Epithelial cell of proximal tubule (primary cell): ENCODE results near the gene CDR2. TPM values are rescaled to one million over a fixed set of nuclear protein-coding genes. Genes with fewer than 3 reads are reported as not detected.

Source experiments
- DNase-seq: peaks from one replicate; pipeline ENCODE4 v3.0.0-alpha.2; 2011; ENCODE audit warnings: low read depth
- H3K4me3 ChIP-seq: 2 replicates; pipeline ENCODE4 v1.5.1; 2011; ENCODE audit warnings: low read depth, mild to moderate bottlenecking, low read length
- total RNA-seq: library from RNA; depleted of rRNA; stranded (reverse); fragments of >200 nt; gene quantifications from 2 replicates; pipeline ENCODE4 v1.2.3, GENCODE V29; 2015
- TF ChIP-seq, protein P1 (sequence below): conservative IDR thresholded peaks from 2 replicates; pipeline ENCODE4 v1.5.1; 2012; ENCODE audit warnings: low read depth, mild to moderate bottlenecking, low read length

The CDR2 gene
- total RNA-seq, 1 donor from 2014 or later = 37.0 TPM

DNA sequence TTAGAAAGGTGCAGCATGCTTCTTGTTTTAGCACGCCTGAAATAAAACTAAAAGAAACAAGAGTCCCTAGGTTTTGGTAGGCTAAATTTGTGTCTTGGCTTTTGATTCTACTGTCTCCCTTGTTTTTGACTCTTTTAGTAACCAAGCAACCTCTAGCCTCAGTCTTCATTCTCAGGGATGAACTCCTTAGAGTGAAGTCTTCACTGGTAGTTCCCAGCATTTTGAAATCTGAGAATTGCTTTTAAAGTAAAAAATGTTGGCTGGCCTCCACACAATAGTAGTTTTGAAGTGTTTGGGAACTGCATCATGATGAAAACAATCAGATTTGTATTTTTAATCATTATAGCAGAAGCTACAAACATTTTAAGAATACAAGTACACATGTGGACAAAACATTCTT lies 6.1 kb upstream of the CDR2 start:
- DNase-seq = no peak
- H3K4me3 ChIP-seq = no peak overlapping the region
- TF ChIP-seq, protein P1, sequence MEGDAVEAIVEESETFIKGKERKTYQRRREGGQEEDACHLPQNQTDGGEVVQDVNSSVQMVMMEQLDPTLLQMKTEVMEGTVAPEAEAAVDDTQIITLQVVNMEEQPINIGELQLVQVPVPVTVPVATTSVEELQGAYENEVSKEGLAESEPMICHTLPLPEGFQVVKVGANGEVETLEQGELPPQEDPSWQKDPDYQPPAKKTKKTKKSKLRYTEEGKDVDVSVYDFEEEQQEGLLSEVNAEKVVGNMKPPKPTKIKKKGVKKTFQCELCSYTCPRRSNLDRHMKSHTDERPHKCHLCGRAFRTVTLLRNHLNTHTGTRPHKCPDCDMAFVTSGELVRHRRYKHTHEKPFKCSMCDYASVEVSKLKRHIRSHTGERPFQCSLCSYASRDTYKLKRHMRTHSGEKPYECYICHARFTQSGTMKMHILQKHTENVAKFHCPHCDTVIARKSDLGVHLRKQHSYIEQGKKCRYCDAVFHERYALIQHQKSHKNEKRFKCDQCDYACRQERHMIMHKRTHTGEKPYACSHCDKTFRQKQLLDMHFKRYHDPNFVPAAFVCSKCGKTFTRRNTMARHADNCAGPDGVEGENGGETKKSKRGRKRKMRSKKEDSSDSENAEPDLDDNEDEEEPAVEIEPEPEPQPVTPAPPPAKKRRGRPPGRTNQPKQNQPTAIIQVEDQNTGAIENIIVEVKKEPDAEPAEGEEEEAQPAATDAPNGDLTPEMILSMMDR = no peak

DNA sequence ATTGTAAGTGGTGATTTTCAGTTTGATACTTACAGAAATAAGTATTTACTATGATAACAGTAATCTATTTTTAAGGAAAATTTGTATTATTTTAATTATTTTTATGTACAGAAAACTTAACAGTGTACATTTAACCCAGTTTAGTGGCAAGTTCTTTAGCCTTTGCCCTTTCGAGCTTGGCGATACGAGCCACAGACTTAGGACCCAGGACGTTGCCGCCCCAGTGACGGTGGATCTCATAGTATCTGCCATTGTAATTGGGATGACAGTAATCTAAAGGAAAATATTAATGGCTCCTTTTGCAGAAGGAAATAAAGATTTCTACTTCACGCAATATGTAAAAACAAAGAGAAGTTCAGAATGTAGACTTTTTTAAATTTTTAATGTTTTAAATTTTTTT lies 5.2 kb upstream of the CDR2 start:
- TF ChIP-seq, protein P1 = no peak
- no peak for DNase-seq
- no peak overlapping the region for H3K4me3 ChIP-seq

DNA sequence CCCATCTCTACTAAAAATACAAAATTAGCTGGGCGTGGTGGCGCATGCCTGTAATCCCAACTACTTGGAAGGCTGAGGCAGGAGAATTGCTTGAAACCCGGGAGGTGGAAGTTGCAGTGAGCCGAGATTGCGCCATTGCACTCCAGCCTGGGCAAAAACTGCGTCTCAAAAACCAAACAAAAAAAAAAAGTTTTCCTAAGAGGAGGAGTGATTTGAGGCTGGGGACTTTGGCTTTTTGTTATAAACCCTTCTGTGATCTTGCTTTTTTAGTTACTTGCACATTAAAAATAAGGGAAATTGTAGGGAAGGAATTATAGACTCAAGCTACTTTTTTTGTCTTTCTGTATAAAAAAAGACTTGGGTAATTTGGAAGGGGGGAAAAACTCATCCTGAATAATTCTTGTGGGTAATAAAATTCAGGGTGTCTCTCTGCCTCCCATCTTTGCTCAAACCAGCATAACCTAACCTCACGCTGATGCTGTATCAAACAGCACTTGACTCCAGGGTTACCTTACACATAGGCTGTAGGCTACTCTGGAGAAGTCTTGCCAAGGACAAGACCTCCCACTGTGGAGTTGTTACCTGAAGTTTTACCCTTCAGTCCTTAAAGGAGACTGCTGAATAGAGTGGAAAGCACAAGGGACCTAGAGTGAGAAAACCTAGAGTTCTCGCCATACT lies 1.7 kb upstream of the CDR2 start:
- no peak overlapping the region for H3K4me3 ChIP-seq
- TF ChIP-seq, protein P1 = no peak
- no peak for DNase-seq

DNA sequence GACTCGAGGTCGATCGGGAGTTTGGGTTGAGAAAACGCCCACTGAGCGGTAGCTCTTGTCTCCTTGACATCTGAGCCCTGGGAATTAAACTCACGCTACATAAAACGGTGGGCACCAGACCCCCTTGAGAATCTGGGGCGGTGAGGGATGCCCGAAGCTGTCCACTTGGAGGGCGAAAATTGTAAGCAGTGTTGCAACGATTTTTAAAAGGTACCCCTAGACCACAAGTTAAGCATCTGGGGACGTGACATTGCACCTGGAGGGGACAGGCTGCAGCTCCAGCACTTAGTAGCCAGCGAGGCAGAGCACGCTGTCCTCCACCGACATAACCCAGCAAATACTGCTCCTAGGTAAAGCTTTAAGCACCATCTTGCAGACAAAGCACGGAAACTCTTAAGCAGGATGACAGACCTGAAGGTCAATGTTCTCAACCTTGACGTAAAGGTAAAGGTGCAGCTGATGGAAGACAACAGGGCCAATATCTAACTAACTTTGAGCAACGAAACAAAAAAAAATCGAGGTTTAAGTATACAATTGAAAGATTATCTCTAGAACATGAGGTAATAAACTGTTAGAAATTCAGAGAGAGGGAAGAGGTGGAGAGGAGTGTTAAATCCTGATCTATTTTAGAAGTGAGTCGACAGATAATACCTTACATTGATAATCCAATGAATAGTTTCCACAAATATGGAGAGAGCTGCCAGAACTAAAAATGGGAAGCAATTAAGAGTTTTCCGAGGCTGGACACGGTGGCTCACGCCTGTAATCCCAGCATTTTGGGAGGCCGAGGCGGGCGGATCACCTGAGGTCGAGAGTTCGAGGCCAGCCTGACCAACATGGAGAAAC lies 921 bp upstream of the CDR2 start:
- DNase-seq = no peak
- H3K4me3 ChIP-seq = peak overlapping the region; percentile 77
- TF ChIP-seq, protein P1 = no peak

DNA sequence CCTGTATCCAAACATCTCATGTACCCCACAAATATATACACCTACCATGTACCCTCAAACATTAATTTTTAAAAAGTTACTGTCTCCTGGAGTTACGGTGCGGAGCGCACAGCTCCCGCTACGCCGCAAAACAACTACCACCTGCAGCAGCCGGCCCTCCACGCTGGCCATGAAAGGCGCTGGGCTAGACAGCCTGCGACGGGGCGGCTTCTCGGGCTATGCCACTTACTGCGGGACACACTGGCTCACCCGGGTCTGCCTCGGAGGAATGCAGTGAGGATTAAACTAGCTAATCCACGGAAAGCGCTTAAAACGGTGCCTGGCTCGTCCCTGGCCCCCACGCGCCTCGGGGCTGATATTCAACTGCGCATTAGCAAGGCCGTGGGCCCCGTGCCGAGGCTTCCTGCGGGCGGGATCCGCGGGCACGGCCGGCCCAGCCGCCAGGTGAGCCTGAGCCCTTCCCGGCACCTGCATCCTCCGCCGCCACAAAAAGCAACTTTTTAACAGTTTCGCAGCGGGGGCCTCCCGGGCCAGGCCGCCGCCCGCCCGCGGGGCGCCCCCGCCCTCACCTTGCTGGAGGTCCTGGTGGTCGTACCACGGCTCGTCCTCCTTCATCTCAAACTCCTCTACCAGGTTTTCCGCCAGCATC lies 633 bp downstream of the CDR2 start:
- peak overlapping the region; percentile 77 for H3K4me3 ChIP-seq
- TF ChIP-seq, protein P1 = no peak
- DNase-seq = no peak

DNA sequence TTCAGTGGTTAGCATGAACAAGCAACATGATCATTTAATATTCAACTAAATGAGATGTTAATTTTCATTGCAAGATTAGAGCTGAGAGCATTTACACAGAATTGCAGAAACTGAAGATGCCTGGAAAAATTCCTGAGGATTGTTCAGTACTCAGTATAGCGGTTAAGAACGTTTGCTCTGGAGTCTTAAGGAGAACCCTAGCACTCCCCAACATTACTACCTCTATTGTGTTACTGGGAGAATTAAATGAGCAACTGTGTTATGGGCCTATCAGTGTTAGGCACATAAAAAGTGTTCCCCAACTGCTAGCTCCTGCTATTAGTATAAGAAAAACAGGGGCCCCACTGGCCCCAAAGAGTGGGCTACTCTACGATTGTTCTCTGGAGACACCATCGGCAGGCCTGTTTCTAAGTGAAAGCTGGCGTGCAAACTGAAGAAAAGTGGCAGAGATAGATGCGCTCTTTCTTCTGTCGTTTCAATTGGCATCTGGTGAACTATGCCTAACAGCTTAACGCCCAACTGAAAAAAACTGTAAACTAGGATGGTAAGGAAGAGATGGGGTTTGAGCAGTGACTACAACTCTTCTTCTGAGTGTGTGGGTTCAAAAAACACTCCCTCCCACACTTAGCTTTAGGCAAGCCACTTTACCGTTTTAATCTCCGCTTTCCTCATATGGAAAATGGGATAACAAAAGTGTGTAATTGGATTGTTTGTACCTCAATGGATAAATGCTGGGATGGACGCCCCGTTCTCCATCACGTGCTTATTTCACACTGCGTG lies 1.3 kb downstream of the CDR2 start:
- TF ChIP-seq, protein P1 = no peak
- DNase-seq = no peak
- peak overlapping the region; percentile 77 for H3K4me3 ChIP-seq
